HL-60/S4 (cell line): Measurements from ENCODE around the gene MT1B.

ENCODE experiments used
- in situ Hi-C: fragments of 300-500 bp; cut with MboI; formaldehyde crosslinking; loops from 2 replicates; pipeline ENCODE4 v1.14.3; 2022; ENCODE audit warnings: low sequenced_read_pairs

MT1B gene

DNA sequence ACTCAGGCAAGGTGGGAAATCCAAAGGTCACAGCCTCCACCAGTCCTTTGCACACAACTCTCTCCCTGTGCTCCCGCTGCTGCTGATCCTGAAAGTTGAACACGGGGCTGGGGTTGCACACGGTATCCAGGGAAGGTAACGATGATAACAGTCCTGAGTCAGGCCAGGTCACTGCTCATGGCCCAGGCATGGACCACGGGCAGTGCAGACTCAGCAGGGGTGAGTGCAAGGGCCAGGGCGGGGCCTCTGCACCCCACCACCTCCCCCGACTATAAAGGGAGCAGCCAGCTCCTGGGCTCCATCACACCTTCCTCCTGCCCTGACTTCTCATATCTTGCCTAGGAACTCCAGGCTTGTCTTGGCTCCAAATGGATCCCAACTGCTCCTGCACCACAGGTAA lies at the start of gene MT1B:
MT1B (plus strand) TSS at position 301 of the 400 bp plus-strand sequence; CDS start at position 369, 68 bp downstream.
- in situ Hi-C loops: no loop called here

GRCh38 chr16:56603589-56603988 lies 48.1 kb upstream of the MT1B start:
- in situ Hi-C loops: loop anchor here (10.0 to 25.0 kb wide), 2 partner anchors 81 to 91 kb away; partner anchors contain the start of genes BBS2 and MT1X

DNA sequence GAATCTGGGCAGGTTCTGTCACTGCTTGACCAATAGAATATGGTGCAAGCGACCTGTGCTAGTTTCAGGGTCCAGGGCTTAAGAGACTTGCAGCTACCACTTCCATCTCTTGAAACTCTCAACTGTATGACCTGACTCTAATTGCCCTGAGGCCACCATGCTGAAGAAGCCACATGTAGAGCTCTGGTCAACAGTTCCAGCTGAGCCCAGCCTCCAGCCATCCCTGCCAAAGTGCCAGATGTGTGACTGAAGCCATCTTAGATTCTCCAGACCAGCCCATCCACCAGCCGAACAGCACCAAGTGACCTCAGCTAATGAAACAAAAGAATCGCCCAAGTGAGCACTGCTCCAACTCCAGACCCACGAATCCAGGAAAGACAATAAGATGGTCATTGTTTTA lies 46.7 kb upstream of the MT1B start:
- in situ Hi-C loops: loop anchor here (10.0 to 25.0 kb wide), 2 partner anchors 80 to 93 kb away; partner anchors contain the start of genes BBS2 and MT1X

DNA sequence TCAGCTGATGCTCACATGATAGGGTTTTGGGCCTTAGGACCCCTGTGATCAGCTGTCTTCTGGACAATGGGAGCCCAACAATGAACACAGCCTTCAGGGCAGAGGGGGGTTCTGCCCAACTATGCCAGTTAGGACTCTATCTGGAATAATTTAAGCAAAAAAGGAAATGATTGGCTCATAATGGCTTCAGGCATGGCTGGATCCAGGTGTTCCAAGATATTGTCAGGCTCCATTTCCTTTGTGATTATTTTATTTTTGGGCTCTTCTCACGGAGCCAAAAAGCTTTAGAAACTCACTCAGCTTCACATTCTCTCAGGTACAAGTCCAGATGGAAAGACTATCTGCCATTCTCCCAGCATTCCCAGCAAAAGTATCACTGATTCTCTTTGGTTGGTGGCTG lies 46.2 kb upstream of the MT1B start:
- in situ Hi-C loops: loop anchor here (10.0 to 25.0 kb wide), 2 partner anchors 79 to 93 kb away; partner anchors contain the start of genes BBS2 and MT1X

DNA sequence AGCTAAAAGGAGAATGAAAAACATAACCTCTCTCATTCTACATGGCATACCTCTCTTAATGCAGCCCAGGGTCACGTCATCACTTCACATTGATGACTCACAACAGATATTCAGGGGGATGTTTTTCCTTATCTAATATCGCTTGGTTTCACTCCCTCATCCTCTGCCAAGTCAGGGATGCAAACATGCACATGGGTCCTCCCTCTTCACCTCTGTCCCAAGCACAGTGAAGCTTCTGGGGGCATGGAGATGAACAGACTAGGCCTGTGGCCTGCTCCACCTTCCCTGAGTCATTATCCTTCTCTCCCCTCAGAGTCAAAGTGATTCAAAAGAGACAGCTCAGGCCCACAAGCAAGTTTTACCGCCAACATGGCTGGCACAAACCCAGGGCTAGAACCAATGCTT lies 45.6 kb upstream of the MT1B start:
- in situ Hi-C loops: loop anchor here (10.0 to 25.0 kb wide), 2 partner anchors 79 to 94 kb away; partner anchors contain the start of genes BBS2 and MT1X

- in situ Hi-C loops: loop anchor here (10.0 to 25.0 kb wide), 2 partner anchors 78 to 94 kb away; partner anchors contain the start of genes BBS2 and MT1X
Measured at GRCh38 chr16:56606476-56607108, 45.1 kb upstream of the MT1B start.

DNA sequence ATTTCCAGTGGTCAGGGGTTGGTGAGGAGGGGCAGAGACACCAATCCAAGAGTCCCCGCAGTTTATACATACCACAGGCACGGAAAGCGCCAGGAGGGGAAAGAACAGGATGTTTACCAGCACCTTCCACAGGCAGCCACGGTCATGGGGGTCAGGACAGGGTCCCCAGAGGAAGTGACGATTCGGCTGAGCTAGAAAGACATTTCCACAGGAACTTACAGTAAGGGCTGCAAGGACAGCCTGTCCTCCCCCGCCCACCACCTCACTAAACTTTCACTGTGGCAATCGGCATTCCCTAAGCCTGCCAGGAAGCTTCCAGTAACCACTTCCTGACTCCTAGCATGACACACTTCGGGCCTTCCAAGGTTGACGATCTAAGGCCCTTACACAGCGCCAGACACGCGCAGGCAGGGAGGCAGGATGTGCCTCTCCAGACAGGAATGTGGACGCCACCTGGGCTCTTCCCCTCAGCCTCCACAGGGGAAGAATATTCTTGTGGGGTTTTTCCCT lies 44.5 kb upstream of the MT1B start:
- in situ Hi-C loops: loop anchor here (10.0 to 25.0 kb wide), 2 partner anchors 78 to 95 kb away; partner anchors contain the start of genes BBS2 and MT1X

DNA sequence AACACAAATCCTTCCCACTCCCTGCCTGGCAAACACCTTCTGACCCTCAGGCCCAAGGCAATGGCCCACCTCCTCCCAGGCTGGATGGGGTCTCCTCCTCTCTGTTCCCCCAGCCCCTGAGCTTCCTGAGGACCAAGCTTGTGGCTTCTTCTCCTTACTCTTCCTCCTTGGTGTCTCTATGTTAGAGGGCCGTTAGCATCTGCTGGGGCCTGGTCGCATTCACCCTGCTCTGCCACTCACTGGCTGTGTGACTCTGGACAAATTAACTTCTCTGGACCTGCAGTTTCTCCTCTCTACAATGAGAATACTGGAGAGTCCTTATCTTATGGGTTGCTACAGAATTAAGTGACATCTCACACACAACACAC lies 44.0 kb upstream of the MT1B start:
- in situ Hi-C loops: loop anchor here (10.0 to 25.0 kb wide), 2 partner anchors 77 to 95 kb away; partner anchors contain the start of genes BBS2 and MT1X

DNA sequence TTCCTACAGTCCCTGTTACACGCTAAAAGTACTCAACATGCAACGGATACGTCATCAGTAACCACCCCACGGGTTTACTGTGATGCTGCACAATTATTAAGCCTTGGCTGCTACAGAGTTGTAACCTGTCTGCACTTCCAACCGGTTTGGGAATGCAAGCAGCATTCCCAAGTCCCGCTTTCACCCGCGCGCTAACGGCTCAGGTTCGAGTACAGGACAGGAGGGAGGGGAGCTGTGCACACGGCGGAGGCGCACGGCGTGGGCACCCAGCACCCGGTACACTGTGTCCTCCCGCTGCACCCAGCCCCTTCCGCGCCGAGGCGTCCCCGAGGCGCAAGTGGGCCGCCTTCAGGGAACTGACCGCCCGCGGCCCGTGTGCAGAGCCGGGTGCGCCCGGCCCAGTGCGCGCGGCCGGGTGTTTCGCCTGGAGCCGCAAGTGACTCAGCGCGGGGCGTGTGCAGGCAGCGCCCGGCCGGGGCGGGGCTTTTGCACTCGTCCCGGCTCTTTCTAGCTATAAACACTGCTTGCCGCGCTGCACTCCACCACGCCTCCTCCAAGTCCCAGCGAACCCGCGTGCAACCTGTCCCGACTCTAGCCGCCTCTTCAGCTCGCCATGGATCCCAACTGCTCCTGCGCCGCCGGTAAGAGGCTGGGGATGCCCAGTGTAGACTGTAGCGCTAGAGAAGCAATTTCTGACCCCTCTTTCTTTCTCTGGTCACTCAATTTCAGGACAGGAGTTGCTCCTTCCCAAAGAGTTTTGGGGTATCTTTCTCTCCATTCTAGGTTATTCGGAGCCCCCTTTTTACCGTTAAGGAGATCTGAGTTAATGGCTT lies 43.4 kb upstream of the MT1B start, which contains the start of gene MT2A:
MT2A (plus strand) TSS at position 542 of the 833 bp plus-strand sequence; CDS start at position 614, 72 bp downstream.
- in situ Hi-C loops: loop anchor here (10.0 to 25.0 kb wide), 2 partner anchors 77 to 96 kb away; partner anchors contain the start of genes BBS2 and MT1X

DNA sequence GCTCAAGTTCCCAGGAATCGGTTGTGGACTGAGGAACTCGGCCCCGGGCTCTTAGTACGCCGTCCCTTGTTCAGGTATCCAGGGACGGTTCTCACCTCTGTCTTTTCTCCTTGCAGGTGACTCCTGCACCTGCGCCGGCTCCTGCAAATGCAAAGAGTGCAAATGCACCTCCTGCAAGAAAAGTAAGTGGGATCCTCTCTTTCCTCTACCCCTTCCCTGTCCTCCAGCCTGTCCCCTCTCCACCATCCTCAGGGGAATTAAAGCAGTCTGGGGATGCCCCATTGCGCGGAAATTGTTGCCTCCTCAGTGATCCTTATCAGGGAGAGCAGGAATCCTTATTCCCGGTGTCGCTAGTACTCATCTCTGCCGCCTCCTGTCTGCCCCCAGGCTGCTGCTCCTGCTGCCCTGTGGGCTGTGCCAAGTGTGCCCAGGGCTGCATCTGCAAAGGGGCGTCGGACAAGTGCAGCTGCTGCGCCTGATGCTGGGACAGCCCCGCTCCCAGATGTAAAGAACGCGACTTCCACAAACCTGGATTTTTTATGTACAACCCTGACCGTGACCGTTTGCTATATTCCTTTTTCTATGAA lies 42.7 kb upstream of the MT1B start:
- in situ Hi-C loops: loop anchor here (10.0 to 25.0 kb wide), 2 partner anchors 76 to 97 kb away; partner anchors contain the start of genes BBS2 and MT1X

- in situ Hi-C loops: loop anchor here (10.0 to 25.0 kb wide), 2 partner anchors 75 to 97 kb away; partner anchors contain the start of genes BBS2 and MT1X
Measured at GRCh38 chr16:56609463-56609921, 42.2 kb upstream of the MT1B start.

- in situ Hi-C loops: loop anchor here (25.0 kb wide), 1 partner anchor 98 kb away; the partner anchor contains the start of gene BBS2
Measured at GRCh38 chr16:56610017-56610608, 41.6 kb upstream of the MT1B start.

DNA sequence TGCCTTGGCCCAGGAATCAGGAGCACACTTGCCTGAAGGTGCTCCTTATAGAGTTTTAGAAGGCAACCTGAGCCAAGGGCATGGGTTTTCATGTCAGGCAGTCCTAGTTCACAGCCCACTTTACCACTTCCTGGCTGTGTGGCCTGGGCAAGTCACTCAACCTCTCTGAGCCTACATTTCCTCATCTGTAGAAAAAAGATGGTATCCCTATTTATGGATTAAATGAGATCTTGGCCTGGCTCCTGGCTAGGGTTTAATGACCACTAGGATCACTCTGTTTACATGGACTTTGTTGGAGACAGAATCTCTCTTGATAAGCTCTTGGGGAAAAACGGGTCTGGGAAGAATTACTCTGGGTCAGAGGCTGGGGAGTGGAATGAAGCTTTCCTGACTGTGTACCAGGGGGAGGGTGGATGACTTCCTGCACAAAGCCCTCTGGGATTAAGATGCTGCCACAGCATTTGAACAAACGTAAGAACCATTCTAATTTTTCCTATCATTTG lies 41.0 kb upstream of the MT1B start:
- in situ Hi-C loops: loop anchor here (25.0 kb wide), 1 partner anchor 98 kb away; the partner anchor contains the start of gene BBS2

DNA sequence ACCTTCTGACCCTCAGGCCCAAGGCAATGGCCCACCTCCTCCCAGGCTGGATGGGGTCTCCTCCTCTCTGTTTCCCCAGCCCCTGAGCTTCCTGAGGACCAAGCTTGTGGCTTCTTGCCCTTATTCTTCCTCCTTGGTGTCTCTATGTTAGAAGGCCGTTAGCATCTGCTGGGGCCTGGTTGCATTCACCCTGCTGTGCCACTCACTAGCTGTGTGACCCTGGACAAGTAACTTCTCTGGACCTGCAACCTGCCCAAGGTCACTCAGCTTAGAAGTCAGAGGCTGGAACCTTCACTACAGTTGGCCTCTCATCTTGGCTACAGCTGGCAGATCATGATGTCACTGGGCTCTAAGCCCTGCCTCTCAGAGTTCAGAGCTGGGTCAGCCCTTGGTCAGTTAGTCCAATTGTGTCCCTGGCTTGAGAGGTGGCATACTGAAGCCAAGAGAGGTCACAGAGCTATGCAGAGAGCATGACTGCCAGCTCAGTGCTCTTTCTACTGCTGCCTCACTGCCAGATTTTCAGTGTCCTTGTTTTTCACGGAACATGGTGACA lies 40.3 kb upstream of the MT1B start:
- in situ Hi-C loops: loop anchor here (25.0 kb wide), 1 partner anchor 99 kb away; the partner anchor contains the start of gene BBS2

DNA sequence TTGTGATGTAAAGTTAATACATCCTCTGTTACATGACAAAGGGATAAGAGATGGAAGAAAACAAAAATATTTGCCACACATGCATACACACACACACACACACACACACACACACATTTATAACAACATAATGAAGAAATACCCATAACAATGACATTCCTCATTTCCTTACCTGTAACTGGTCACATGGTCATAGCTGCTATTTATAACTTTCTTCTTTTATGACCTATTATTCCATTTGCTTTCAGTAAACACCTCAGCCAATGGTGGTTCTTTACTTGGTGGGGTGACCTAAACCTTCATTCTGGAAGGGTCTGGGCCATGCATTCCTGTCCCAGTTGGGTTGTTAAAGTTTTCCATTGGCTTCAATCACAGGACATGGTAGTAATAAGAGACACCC lies 38.0 kb upstream of the MT1B start:
- in situ Hi-C loops: loop anchor here (25.0 kb wide), 1 partner anchor 101 kb away; the partner anchor contains the start of gene BBS2

DNA sequence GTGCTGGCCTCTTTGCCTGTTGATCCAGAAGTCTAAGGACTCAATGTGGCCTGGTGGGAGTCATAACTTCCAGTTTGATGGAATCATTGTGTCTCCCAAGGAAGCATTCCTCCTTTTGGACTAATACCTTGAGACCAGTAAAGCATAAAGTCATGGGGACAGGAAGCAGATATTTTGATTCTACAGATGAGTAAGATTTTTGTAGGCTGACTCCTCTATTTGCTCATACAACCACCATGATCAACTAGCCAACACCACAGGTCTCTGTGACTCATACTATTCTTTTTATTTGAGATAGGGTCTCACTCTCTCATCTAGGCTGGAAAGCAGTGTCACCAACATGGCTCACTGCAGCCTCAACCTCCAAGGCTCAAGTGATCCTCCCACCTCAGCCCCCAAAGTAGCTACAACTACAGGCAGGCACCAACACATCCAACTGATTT lies 37.1 kb upstream of the MT1B start:
- in situ Hi-C loops: loop anchor here (25.0 kb wide), 1 partner anchor 102 kb away; the partner anchor contains the start of gene BBS2

DNA sequence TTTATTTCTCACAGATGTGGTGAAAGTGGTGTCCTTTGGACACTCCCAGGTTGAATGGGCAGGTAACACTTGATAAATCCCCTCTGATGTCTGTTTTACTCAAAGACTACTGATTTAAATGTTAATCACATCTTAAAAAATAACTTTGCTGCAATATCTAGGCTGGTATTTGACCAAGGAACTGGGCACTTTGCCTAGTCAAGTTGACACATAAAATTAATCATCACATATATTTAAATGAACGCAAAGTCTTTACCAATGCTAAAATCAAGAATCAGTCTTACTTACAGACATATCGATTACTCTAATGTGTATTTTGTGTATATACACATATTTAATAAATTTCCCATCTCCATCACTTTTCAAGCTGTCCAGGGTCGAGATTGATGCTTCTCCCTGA lies 36.3 kb upstream of the MT1B start:
- in situ Hi-C loops: loop anchor here (25.0 kb wide), 1 partner anchor 103 kb away; the partner anchor contains the start of gene BBS2

- in situ Hi-C loops: loop anchor here (25.0 kb wide), 1 partner anchor 104 kb away; the partner anchor contains the start of gene BBS2
Measured at GRCh38 chr16:56616608-56617211, 35.0 kb upstream of the MT1B start.
